NCI-H2107 (cell line): Measurements from ENCODE around the gene MFAP1.
"Not testable (repeated sequence)": the region's sequence is repeated elsewhere in the genome, so short reads cannot be mapped to it uniquely, and the experiment has no call there.

Source experiments
- DNase-seq: peaks from one replicate; lab custom pipeline; 2025; lab: John Stamatoyannopoulos, UW

MFAP1 gene

GRCh38 chr15:43821505-43821904 lies 3.0 kb downstream of the MFAP1 start:
- DNase-seq, result no peak

- DNase-seq, result not testable (repeated sequence)
These were observed 9.4 kb downstream of the MFAP1 start for GRCh38 chr15:43815064-43815463.

GRCh38 chr15:43808960-43809678 lies 15.4 kb downstream of the MFAP1 start:
- DNase-seq, result no peak

- no peak for DNase-seq
These were observed 16.0 kb downstream of the MFAP1 start for GRCh38 chr15:43808435-43808950.

GRCh38 chr15:43802676-43803075 lies 21.8 kb downstream of the MFAP1 start:
- not testable (repeated sequence) for DNase-seq

GRCh38 chr15:43800286-43801141 lies 24.0 kb downstream of the MFAP1 start, which contains the start of gene HYPK:
Gene HYPK, plus strand, starts transcription at chr15:43800599. Its CDS starts 24 bp downstream, at chr15:43800623.
- DNase-seq, result peak; percentile 13

- DNase-seq, result no peak
These were observed 24.6 kb downstream of the MFAP1 start, which contains the start of gene SERINC4 for GRCh38 chr15:43799945-43800285. Gene SERINC4, minus strand, starts transcription at chr15:43800220. Its CDS starts 234 bp downstream, at chr15:43799986.

GRCh38 chr15:43799209-43799944 lies 25.1 kb downstream of the MFAP1 start:
- DNase-seq, result peak; percentile 7

GRCh38 chr15:43796566-43796965 lies 27.9 kb downstream of the MFAP1 start:
- DNase-seq, result no peak

- DNase-seq, result no peak
These were observed 28.5 kb downstream of the MFAP1 start for GRCh38 chr15:43795997-43796396.

- DNase-seq, result no peak
These were observed 29.3 kb downstream of the MFAP1 start for GRCh38 chr15:43795197-43795596.

- no peak for DNase-seq
These were observed 30.0 kb downstream of the MFAP1 start for GRCh38 chr15:43794269-43795037.

GRCh38 chr15:43793647-43794046 lies 30.8 kb downstream of the MFAP1 start:
- no peak for DNase-seq

GRCh38 chr15:43792761-43793476 lies 31.6 kb downstream of the MFAP1 start:
- no peak for DNase-seq

GRCh38 chr15:43791993-43792760 lies 32.3 kb downstream of the MFAP1 start, which contains the start of gene SERF2:
Gene SERF2, plus strand, starts transcription at chr15:43792320. Its CDS starts 57 bp downstream, at chr15:43792377.
- DNase-seq, result peak; percentile 89

- no peak for DNase-seq
These were observed 35.1 kb downstream of the MFAP1 start for GRCh38 chr15:43789409-43789808.

- DNase-seq, result no peak
These were observed 45.5 kb downstream of the MFAP1 start for GRCh38 chr15:43779016-43779415.

- DNase-seq, result peak; percentile 24
These were observed 47.1 kb downstream of the MFAP1 start for GRCh38 chr15:43777267-43777914.

- DNase-seq, result peak; percentile 16
These were observed 47.7 kb downstream of the MFAP1 start, which contains the start of gene ELL3 for GRCh38 chr15:43776718-43777266. Gene ELL3, minus strand, starts transcription at chr15:43776966. Its CDS starts 65 bp downstream, at chr15:43776901.
